LNCAP (cell line): ENCODE measurements around the gene NKAIN2.

ENCODE experiments used
- TF ChIP-seq, protein P1 (sequence below): fragments of 450-650 bp; IDR thresholded peaks from 2 replicates; pipeline ENCODE4 v1.5.1; 2017; ENCODE audit warnings: mild to moderate bottlenecking

The NKAIN2 gene

DNA sequence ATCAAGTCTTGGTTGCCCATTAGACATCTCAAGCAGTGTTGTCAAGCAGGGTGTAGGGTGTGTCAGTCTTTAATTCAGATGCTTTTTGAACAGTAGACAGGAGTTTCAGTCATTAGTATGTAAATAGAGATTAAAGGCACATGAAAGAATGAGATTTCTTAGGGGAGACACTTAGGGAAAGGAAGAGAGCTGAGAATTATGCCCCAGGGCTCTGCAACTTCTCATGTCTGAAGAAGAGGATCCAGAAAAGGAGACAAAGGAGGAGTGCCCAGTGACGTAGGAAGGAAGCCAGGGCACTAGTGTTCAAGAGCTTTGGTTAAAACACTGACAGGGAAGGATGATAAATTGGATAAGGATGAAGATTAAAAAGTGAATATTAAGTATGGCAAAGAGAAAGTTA, 569.7 kb downstream of the NKAIN2 start:
- TF ChIP-seq, protein P1, sequence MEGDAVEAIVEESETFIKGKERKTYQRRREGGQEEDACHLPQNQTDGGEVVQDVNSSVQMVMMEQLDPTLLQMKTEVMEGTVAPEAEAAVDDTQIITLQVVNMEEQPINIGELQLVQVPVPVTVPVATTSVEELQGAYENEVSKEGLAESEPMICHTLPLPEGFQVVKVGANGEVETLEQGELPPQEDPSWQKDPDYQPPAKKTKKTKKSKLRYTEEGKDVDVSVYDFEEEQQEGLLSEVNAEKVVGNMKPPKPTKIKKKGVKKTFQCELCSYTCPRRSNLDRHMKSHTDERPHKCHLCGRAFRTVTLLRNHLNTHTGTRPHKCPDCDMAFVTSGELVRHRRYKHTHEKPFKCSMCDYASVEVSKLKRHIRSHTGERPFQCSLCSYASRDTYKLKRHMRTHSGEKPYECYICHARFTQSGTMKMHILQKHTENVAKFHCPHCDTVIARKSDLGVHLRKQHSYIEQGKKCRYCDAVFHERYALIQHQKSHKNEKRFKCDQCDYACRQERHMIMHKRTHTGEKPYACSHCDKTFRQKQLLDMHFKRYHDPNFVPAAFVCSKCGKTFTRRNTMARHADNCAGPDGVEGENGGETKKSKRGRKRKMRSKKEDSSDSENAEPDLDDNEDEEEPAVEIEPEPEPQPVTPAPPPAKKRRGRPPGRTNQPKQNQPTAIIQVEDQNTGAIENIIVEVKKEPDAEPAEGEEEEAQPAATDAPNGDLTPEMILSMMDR = no peak

DNA sequence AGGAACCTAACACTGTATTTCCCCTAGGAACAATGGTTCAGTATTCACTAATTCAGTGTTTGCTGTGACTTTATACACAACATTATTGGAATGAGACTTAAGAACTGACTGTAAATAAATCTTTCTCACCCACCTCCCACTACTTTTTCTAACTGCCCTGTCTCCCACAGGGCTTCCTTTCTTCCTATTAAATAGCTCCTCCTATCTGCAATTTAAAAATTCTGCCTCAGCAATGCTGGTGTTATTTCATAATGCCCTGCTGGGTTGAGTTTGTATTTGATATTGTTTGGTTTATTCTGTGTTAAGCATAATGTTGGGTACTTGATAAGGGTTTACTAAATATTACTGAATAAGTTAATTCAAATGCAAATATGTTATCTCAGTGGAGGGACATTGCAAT, 585.5 kb downstream of the NKAIN2 start:
- TF ChIP-seq, protein P1 = peak; percentile 40

DNA sequence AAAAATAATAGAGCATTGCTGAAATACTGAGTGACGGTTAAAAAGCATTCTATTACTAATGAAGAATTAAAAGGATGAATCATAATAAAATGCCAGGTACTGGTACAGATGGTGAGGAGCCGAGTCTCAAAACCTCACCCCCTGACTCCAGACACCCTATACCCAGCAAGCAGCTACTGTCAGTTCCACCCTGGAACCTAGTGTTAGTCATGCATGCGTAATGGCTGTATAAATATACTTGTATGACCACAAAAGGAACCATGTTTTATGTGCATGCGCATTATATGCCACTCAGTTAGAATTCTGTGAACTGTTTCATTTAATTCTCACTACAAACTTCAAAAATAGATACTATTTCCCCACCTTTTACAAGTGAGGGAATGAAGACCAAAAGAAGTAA, 589.9 kb downstream of the NKAIN2 start:
- TF ChIP-seq, protein P1 = no peak

DNA sequence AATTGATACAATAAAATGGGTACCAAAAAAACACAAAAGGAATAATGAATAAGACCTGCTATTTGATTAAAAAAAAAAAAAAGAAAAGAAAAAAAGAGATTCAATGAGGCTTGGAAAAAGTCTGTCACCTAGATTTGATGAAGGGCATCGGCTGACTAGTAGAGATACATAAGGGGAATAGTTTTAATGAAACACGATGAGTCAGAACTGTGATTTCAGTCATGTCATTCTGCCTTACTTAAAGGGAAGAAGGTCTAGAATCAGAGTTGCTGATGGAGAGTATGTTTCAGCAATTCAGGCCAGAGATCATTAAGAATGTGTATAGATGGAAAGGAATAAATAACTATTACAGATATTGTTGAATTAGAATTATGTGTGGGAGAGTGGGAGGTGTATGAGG, 592.7 kb downstream of the NKAIN2 start:
- TF ChIP-seq, protein P1 = no peak

DNA sequence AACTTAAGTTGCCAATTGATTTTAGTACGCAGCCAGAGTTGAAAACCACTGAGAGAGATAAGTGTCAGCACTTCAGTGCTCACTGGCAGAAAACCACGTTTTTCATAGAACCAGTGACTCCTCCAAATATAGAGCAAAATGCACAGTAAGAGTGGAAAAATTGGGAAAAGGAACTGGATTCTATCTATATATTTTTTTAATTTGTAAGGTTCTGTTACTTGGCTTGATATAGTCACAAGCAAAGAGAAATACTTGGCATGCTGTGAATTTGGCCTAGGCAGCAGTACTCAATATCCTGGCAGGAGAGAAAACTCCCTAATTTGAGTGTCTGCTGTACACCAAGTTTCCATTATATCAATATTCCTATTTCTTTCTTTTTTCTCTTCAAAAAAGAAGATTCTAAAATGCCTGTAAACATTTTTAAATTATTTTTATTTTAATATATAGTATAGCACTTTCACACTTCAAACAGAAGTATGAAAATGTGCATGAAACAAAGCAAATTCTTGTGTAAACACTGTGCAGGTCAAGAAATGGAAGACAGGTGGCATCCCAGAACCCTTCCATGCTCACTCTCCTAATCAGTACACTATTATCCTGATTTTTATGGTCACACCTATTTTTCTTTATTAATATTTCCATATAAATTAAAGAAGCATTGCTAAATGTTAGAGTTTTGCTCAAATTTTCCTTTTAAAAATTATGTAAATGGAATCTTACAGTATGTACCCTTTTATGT, 596.8 kb downstream of the NKAIN2 start:
- TF ChIP-seq, protein P1 = peak; percentile 23; the same call in 1 of the 2 replicates

DNA sequence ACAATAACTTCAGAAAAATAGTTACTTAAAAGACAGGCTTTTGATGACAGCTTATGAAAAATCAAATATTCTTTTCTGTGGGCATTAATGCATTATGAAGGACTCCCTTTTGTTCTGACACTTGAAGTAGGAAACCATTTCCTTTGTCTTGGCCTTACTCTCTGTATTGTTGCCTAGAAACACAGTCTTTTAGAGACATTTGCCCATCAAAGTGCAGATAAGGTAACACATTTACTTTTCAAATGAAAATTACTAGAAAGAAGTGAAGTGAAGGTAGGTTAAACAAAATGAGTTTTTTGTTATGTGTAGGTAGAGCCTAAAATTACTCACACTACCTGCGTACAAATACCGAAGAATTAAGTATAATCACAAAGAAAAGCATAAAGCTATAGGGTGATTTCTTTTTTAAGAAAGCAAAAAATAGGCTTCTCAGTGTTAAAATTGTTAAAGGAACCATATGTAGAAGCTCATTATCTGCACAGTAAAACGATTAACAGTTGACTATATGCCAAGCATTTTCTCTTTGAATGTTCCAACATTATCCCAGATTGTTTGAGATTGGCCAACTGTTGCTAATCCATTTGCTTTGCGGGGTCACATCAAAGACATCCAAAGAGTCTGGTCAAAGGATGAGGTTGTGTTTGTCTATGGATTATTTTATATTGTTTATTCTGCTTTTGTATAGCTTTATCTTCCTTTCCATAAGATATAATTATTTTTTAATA, 616.6 kb downstream of the NKAIN2 start:
- TF ChIP-seq, protein P1 = no peak

DNA sequence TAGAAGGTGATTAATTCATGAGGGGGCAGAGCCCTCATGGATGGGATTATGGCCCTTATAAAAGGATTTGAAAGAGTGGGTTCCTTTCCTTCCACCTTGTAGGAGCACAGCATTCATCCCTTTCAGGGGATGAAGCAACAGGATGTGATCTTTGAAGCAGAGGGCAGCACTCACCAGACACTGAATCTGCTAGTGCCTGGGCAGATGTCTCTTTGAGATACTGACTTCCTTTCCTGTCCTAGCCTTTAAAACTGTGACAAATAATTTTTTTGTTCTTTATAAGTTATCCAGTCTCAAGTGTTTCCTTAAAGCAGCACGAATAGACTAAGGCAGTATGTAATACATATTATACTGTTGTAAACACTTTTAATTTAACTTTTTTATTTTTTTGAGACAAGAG, 620.0 kb downstream of the NKAIN2 start:
- TF ChIP-seq, protein P1 = no peak
